ENCODE data around the gene CARD11. TPM values are rescaled to one million over a fixed set of nuclear protein-coding genes. Genes with fewer than 3 reads are reported as not detected.

CARD11 gene
- total RNA-seq, 1 experiment from 2014 or later = 79.2 TPM

GRCh38 chr7:3013975-3014792 lies 29.5 kb downstream of the CARD11 start:
- CTCF ChIA-PET = no interaction called here
- no peak overlapping the region for H3K4me3 Mint-ChIP-seq (ENCODE audit: low read depth, unreplicated experiment)
- H3K36me3 Mint-ChIP-seq (ENCODE audit: insufficient read depth, unreplicated experiment) = no peaks in the 10 kb centered on the region
- no peak for TF ChIP-seq CTCF (IDR thresholded peaks at IDR 0.05; ENCODE audit: unreplicated experiment)
- peaks cover under 1% of the 10 kb centered on the region for H3K9me3 Mint-ChIP-seq (ENCODE audit: low read depth, unreplicated experiment)
- intact Hi-C loops (cut with micrococcal nuclease; ENCODE audit: unreplicated experiment) = no loop called here
- no peak for DNase-seq
- H3K27me3 Mint-ChIP-seq (ENCODE audit: unreplicated experiment) = no peaks in the 10 kb centered on the region
- no peaks in the 10 kb centered on the region for H3K4me1 Mint-ChIP-seq (ENCODE audit: low read depth, unreplicated experiment)
- no peak overlapping the region for H3K27ac Mint-ChIP-seq (ENCODE audit: unreplicated experiment)
- no TSS peak for BruUV-seq (replicated peaks)

GRCh38 chr7:3011211-3011852 lies 32.3 kb downstream of the CARD11 start:
- DNase-seq = no peak
- TF ChIP-seq CTCF (IDR thresholded peaks at IDR 0.05; ENCODE audit: unreplicated experiment) = no peak
- intact Hi-C loops (cut with micrococcal nuclease; ENCODE audit: unreplicated experiment) = no loop called here
- Mint-ChIP-seq H3K27ac (ENCODE audit: unreplicated experiment) (no peak overlapping the region), H3K4me1 (ENCODE audit: low read depth, unreplicated experiment) (no peaks in the 10 kb centered on the region), H3K9me3 (ENCODE audit: low read depth, unreplicated experiment) (no peaks in the 10 kb centered on the region), H3K4me3 (ENCODE audit: low read depth, unreplicated experiment) (no peak overlapping the region), H3K36me3 (ENCODE audit: insufficient read depth, unreplicated experiment) (no peaks in the 10 kb centered on the region), H3K27me3 (ENCODE audit: unreplicated experiment) (no peaks in the 10 kb centered on the region)
- CTCF ChIA-PET = no interaction called here
- no TSS peak for BruUV-seq (replicated peaks)

GRCh38 chr7:3010161-3010560 lies 33.5 kb downstream of the CARD11 start:
- H3K36me3 Mint-ChIP-seq (ENCODE audit: insufficient read depth, unreplicated experiment) = no peaks in the 10 kb centered on the region
- no peak for DNase-seq
- H3K4me1 Mint-ChIP-seq (ENCODE audit: low read depth, unreplicated experiment) = no peaks in the 10 kb centered on the region
- BruUV-seq (replicated peaks) = no TSS peak
- no peaks in the 10 kb centered on the region for H3K27me3 Mint-ChIP-seq (ENCODE audit: unreplicated experiment)
- intact Hi-C loops (cut with micrococcal nuclease; ENCODE audit: unreplicated experiment) = no loop called here
- no peak for TF ChIP-seq CTCF (IDR thresholded peaks at IDR 0.05; ENCODE audit: unreplicated experiment)
- no peak overlapping the region for H3K4me3 Mint-ChIP-seq (ENCODE audit: low read depth, unreplicated experiment)
- no peaks in the 10 kb centered on the region for H3K9me3 Mint-ChIP-seq (ENCODE audit: low read depth, unreplicated experiment)
- no peak overlapping the region for H3K27ac Mint-ChIP-seq (ENCODE audit: unreplicated experiment)
- CTCF ChIA-PET = no interaction called here

GRCh38 chr7:3009086-3009485 lies 34.6 kb downstream of the CARD11 start:
- BruUV-seq (replicated peaks) = no TSS peak
- TF ChIP-seq CTCF (IDR thresholded peaks at IDR 0.05; ENCODE audit: unreplicated experiment) = no peak
- H3K27ac Mint-ChIP-seq (ENCODE audit: unreplicated experiment) = no peak overlapping the region
- H3K9me3 Mint-ChIP-seq (ENCODE audit: low read depth, unreplicated experiment) = no peaks in the 10 kb centered on the region
- DNase-seq = no peak
- no peaks in the 10 kb centered on the region for H3K36me3 Mint-ChIP-seq (ENCODE audit: insufficient read depth, unreplicated experiment)
- intact Hi-C loops (cut with micrococcal nuclease; ENCODE audit: unreplicated experiment) = no loop called here
- CTCF ChIA-PET = interaction anchor here (0.6 kb wide), 1 partner anchor 1317 kb away, joined by 3 read pairs; no protein-coding TSS in a partner anchor
- H3K27me3 Mint-ChIP-seq (ENCODE audit: unreplicated experiment) = no peaks in the 10 kb centered on the region
- H3K4me1 Mint-ChIP-seq (ENCODE audit: low read depth, unreplicated experiment) = no peaks in the 10 kb centered on the region
- H3K4me3 Mint-ChIP-seq (ENCODE audit: low read depth, unreplicated experiment) = no peak overlapping the region
